Sigmoid colon (tissue), 4 donors: ENCODE results near the gene MAD2L1BP.

Experiments used
- CTCF ChIP-seq, 4 experiments: fragments of 450-650 bp in 3 of 4; fragments of 200-600 bp in 1 of 4; IDR thresholded peaks; one replicate each; pipeline ENCODE4 v1.5.1; 2016 to 2019; ENCODE audit warnings: antibody characterized with exemption in 4 of 4, mild to moderate bottlenecking in 3 of 4, moderate library complexity in 2 of 4
- POLR2A ChIP-seq, 2 donors: fragments of 450-650 bp; IDR thresholded peaks; one replicate each; pipeline ENCODE4 v1.6.1; 2016; ENCODE audit warnings: antibody characterized with exemption in 2 of 2, mild to moderate bottlenecking in 2 of 2, moderate library complexity in 2 of 2
- POLR2AphosphoS5 ChIP-seq, 4 donors: sonication (generic); formaldehyde crosslinking; IDR thresholded peaks; one replicate each; pipeline ENCODE4 v1.6.1; 2017; ENCODE audit warnings: antibody characterized with exemption in 4 of 4

DNA sequence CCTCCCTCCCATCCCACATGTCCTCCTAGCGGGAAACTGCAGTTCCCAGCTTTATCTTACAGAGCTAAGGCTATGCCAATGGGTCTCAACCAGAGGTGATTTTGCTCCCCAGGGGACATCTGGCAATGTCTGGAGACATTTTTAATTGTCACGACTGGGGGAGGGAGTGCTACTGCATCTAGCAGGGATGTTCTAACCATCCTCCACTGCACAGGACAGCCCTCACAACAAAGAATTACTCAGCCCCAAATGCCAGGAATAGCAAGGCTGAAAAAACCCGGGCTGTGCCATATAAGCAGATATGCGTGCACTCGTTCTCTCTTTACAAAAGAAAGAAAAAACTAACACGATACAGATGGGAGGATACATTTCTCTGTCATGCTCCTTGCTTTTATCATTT, 43.4 kb downstream of the MAD2L1BP start:
- TF ChIP-seq CTCF (IDR thresholded peaks at IDR 0.05) = no peak
- no peak for TF ChIP-seq POLR2A (IDR thresholded peaks at IDR 0.05)
- TF ChIP-seq POLR2AphosphoS5 (IDR thresholded peaks at IDR 0.05) = no peak
